PC-9 (cell line): ENCODE results near the gene SCARF2. TPM values are rescaled to one million over a fixed set of nuclear protein-coding genes. Genes with fewer than 3 reads are reported as not detected.

Source experiments
- BruUV-seq: library from RNA; stranded (reverse); fragments of 400-500 nt; replicated peaks from 2 replicates; lab custom pipeline; 2021; lab: Mats Ljungman, UMichigan
- CTCF ChIA-PET: fragments of 300-600 bp; sonication (Branson Sonifier 250); formaldehyde crosslinking; loops from one replicate; lab custom pipeline; 2022; ENCODE audit warnings: antibody characterized with exemption; lab: Charles Lee
- POLR2A ChIA-PET: fragments of 300-600 bp; sonication (Branson Sonifier 250); formaldehyde crosslinking; loops from one replicate; lab custom pipeline; 2022; ENCODE audit warnings: antibody characterized with exemption; ENCODE audit not compliant: unreplicated experiment; lab: Charles Lee
- DNase-seq, 2 experiments: peaks; one replicate each; pipeline versions ENCODE4 v3.0.0 to v3.0.0-alpha.2; 2015 to 2022; ENCODE audit warnings: mixed read lengths in 1 of 2
- H2AFZ ChIP-seq: fragments of 200-600 bp; sonication (generic); 2 replicates; pipeline ENCODE4 v1.8.1; 2017; ENCODE audit warnings: antibody characterized with exemption
- H3F3A ChIP-seq: fragments of 200-600 bp; sonication (generic); 2 replicates; pipeline ENCODE4 v1.8.1; 2017; ENCODE audit warnings: antibody characterized with exemption, mild to moderate bottlenecking, low read depth; ENCODE audit not compliant: insufficient read depth
- H3K27ac ChIP-seq: fragments of 200-600 bp; sonication (generic); 2 replicates; pipeline ENCODE4 v1.6.1; 2016; ENCODE audit warnings: mixed run types
- H3K27me3 ChIP-seq: fragments of 200-600 bp; sonication (generic); 2 replicates; pipeline ENCODE4 v1.6.1; 2016; ENCODE audit warnings: low read depth, mixed run types; ENCODE audit not compliant: insufficient read depth
- H3K36me3 ChIP-seq: fragments of 200-600 bp; sonication (generic); 2 replicates; pipeline ENCODE4 v1.6.1; 2016; ENCODE audit warnings: low read depth, mixed run types
- H3K4me1 ChIP-seq: fragments of 200-600 bp; sonication (generic); replicated peaks from 2 replicates; pipeline ENCODE4 v1.6.1; 2016; ENCODE audit warnings: mixed run types; ENCODE audit not compliant: insufficient read depth
- H3K4me2 ChIP-seq: fragments of 200-600 bp; sonication (generic); 2 replicates; pipeline ENCODE4 v1.6.1; 2017; ENCODE audit warnings: mixed run types
- H3K4me3 ChIP-seq: fragments of 200-600 bp; sonication (generic); 2 replicates; pipeline ENCODE4 v1.6.1; 2016; ENCODE audit warnings: mixed run types
- H3K79me2 ChIP-seq: fragments of 200-600 bp; sonication (generic); 2 replicates; pipeline ENCODE4 v1.6.1; 2017; ENCODE audit warnings: low read depth, mixed run types
- H3K9me2 ChIP-seq: fragments of 200-600 bp; sonication (generic); 2 replicates; pipeline ENCODE4 v1.8.1; 2017; ENCODE audit warnings: mild to moderate bottlenecking; ENCODE audit not compliant: insufficient read depth
- H3K9me3 ChIP-seq: fragments of 200-600 bp; sonication (generic); 2 replicates; pipeline ENCODE4 v1.8.1; 2016; ENCODE audit warnings: low read depth; ENCODE audit not compliant: insufficient read depth
- H4K20me1 ChIP-seq: fragments of 200-600 bp; sonication (generic); 2 replicates; pipeline ENCODE4 v1.8.1; 2017; ENCODE audit not compliant: insufficient read depth
- EZH2 ChIP-seq: fragments of 200-600 bp; sonication (generic); IDR thresholded peaks from 2 replicates; pipeline ENCODE4 v1.8.0; 2017; ENCODE audit warnings: antibody characterized with exemption, low read depth
- intact Hi-C: fragments of 100-400 bp; cut with micrococcal nuclease; formaldehyde crosslinking; loops from one replicate; pipeline ENCODE4 v1.10.0; 2022; ENCODE audit not compliant: unreplicated experiment
- total RNA-seq: library from RNA; stranded (reverse); gene quantifications from 2 replicates; pipeline ENCODE4 v1.2.3, GENCODE V29; 2021
- TF ChIP-seq, protein P1 (sequence below): fragments of 200-600 bp; sonication (generic); conservative IDR thresholded peaks from 2 replicates; pipeline ENCODE4 v1.6.1; 2017; ENCODE audit warnings: mixed run types, antibody characterized with exemption, mild to moderate bottlenecking, moderate library complexity

SCARF2 gene
- total RNA-seq, 1 experiment from 2014 or later: 0.52 TPM

DNA sequence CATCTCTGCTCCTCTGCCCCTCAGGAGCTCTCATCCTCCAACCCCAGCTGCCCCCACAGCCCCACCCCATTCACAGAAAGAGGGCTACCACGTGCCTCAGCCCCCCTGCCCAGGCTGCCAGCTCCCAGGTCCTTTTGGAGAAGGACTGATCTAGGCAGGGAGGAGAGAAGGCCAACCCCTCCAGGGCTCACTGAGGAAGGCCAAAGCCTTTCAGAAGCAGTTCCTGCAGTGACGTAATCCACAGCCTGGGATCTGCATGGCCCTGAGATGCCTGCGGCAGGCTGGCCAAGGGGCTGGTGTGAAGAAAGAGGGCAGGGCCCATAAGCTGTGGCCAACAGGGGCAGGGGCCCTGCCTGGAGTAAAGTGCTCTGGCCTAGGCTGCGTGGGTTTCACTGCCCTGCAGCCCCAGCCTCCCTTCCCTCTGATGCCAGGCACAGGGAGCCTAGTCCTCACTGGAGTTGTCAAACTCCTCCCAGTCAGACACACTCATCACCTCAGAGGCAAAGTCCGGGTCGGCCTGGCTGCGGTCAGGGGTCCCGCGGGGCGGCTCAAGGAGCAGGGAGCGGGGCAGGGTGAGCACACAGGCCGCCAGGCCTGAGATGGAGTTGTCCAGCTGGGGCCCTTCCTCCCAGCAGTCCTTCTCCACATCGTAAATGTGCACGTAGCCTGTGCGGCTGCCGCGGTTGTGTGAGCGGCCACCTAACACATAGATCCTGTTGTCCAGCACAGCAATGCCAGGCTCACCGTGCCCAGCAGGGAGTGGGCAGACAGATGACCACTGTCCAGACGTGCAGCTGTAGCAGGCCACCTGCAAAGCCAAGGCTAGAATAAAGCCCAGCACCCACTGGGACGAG, 4.2 kb upstream of the SCARF2 start:
- Histone ChIP-seq H3K27ac (no peak overlapping the region), H4K20me1 (no peaks in the 10 kb centered on the region), H2AFZ (no peak overlapping the region), H3K4me2 (no peak overlapping the region), H3K27me3 (no peaks in the 10 kb centered on the region), H3K9me3 (no peaks in the 10 kb centered on the region), H3K79me2 (no peaks in the 10 kb centered on the region), H3K4me3 (no peak overlapping the region), H3F3A (no peaks in the 10 kb centered on the region), H3K36me3 (no peaks in the 10 kb centered on the region), H3K4me1 (no peaks in the 10 kb centered on the region), H3K9me2 (no peaks in the 10 kb centered on the region)
- TF ChIP-seq EZH2: no peak
- TF ChIP-seq, protein P1, sequence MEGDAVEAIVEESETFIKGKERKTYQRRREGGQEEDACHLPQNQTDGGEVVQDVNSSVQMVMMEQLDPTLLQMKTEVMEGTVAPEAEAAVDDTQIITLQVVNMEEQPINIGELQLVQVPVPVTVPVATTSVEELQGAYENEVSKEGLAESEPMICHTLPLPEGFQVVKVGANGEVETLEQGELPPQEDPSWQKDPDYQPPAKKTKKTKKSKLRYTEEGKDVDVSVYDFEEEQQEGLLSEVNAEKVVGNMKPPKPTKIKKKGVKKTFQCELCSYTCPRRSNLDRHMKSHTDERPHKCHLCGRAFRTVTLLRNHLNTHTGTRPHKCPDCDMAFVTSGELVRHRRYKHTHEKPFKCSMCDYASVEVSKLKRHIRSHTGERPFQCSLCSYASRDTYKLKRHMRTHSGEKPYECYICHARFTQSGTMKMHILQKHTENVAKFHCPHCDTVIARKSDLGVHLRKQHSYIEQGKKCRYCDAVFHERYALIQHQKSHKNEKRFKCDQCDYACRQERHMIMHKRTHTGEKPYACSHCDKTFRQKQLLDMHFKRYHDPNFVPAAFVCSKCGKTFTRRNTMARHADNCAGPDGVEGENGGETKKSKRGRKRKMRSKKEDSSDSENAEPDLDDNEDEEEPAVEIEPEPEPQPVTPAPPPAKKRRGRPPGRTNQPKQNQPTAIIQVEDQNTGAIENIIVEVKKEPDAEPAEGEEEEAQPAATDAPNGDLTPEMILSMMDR: no peak
- no peak for DNase-seq
- intact Hi-C loops: no loop called here
- BruUV-seq: no TSS peak
- ChIA-PET CTCF (no interaction called here), POLR2A (no interaction called here)

GRCh38 chr22:20440637-20441591, 3.3 kb upstream of the SCARF2 start:
- Histone ChIP-seq H2AFZ (no peak overlapping the region), H3K4me1 (no peaks in the 10 kb centered on the region), H3K79me2 (no peaks in the 10 kb centered on the region), H3K27ac (no peak overlapping the region), H3F3A (no peaks in the 10 kb centered on the region), H4K20me1 (no peaks in the 10 kb centered on the region), H3K36me3 (no peaks in the 10 kb centered on the region), H3K4me3 (no peak overlapping the region), H3K9me2 (no peaks in the 10 kb centered on the region), H3K4me2 (no peak overlapping the region), H3K9me3 (no peaks in the 10 kb centered on the region), H3K27me3 (no peaks in the 10 kb centered on the region)
- no TSS peak for BruUV-seq
- POLR2A ChIA-PET: no interaction called here
- TF ChIP-seq, protein P1: no peak
- no peak for TF ChIP-seq EZH2
- CTCF ChIA-PET: no interaction called here
- intact Hi-C loops: no loop called here
- DNase-seq: no peak

GRCh38 chr22:20439928-20440575, 2.4 kb upstream of the SCARF2 start:
- no peaks in the 10 kb centered on the region for H3K27me3 ChIP-seq
- no peaks in the 10 kb centered on the region for H3K36me3 ChIP-seq
- H3K9me2 ChIP-seq: no peaks in the 10 kb centered on the region
- no peak overlapping the region for H3K27ac ChIP-seq
- ChIA-PET POLR2A (no interaction called here), CTCF (no interaction called here)
- H4K20me1 ChIP-seq: no peaks in the 10 kb centered on the region
- H3K4me3 ChIP-seq: no peak overlapping the region
- H2AFZ ChIP-seq: no peak overlapping the region
- no TSS peak for BruUV-seq
- H3K4me1 ChIP-seq: no peaks in the 10 kb centered on the region
- DNase-seq: no peak
- no peaks in the 10 kb centered on the region for H3F3A ChIP-seq
- H3K4me2 ChIP-seq: no peak overlapping the region
- TF ChIP-seq, protein P1: no peak
- no peak for TF ChIP-seq EZH2
- intact Hi-C loops: no loop called here
- no peaks in the 10 kb centered on the region for H3K79me2 ChIP-seq
- no peaks in the 10 kb centered on the region for H3K9me3 ChIP-seq
